PC-9 (cell line): ENCODE data around the gene NALCN.

Experiments used
- EZH2 ChIP-seq: fragments of 200-600 bp; sonication (generic); IDR thresholded peaks from 2 replicates; pipeline ENCODE4 v1.8.0; 2017; ENCODE audit warnings: antibody characterized with exemption, low read depth
- TF ChIP-seq, protein P1 (sequence below): fragments of 200-600 bp; sonication (generic); conservative IDR thresholded peaks from 2 replicates; pipeline ENCODE4 v1.6.1; 2017; ENCODE audit warnings: mixed run types, antibody characterized with exemption, mild to moderate bottlenecking, moderate library complexity

DNA sequence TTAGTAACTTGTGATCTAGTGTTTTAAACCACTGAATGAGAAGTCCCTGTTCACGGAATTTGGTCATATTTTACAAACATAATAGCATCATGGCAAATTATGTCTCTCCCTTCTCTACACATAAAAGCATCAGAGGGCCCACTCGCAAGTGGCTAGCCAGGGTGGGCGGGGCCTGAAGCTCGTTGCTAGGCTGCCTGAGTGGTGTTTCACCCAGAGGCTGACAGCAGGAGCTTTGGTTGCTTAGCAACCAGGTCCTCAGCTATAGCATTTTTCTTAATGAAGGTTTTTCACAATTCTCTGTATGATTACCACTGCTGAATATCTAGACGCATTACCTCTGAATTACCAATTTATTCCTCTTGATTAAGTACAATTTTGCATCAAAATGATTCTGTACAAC, 126.5 kb downstream of the NALCN start:
- TF ChIP-seq, protein P1, sequence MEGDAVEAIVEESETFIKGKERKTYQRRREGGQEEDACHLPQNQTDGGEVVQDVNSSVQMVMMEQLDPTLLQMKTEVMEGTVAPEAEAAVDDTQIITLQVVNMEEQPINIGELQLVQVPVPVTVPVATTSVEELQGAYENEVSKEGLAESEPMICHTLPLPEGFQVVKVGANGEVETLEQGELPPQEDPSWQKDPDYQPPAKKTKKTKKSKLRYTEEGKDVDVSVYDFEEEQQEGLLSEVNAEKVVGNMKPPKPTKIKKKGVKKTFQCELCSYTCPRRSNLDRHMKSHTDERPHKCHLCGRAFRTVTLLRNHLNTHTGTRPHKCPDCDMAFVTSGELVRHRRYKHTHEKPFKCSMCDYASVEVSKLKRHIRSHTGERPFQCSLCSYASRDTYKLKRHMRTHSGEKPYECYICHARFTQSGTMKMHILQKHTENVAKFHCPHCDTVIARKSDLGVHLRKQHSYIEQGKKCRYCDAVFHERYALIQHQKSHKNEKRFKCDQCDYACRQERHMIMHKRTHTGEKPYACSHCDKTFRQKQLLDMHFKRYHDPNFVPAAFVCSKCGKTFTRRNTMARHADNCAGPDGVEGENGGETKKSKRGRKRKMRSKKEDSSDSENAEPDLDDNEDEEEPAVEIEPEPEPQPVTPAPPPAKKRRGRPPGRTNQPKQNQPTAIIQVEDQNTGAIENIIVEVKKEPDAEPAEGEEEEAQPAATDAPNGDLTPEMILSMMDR, result no peak
- TF ChIP-seq EZH2, result no peak
